GM19438 (cell line): Measurements from ENCODE around the gene TPGS1.
"Not testable (repeated sequence)": the region's sequence is repeated elsewhere in the genome, so short reads cannot be mapped to it uniquely, and the experiment has no call there.

Experiments
- ATAC-seq: cut with Tn5 transposase; IDR thresholded peaks from one replicate; pipeline ENCODE4 v1.9.1; 2021; ENCODE audit warnings: low read depth; ENCODE audit not compliant: unreplicated experiment

TPGS1 gene

DNA sequence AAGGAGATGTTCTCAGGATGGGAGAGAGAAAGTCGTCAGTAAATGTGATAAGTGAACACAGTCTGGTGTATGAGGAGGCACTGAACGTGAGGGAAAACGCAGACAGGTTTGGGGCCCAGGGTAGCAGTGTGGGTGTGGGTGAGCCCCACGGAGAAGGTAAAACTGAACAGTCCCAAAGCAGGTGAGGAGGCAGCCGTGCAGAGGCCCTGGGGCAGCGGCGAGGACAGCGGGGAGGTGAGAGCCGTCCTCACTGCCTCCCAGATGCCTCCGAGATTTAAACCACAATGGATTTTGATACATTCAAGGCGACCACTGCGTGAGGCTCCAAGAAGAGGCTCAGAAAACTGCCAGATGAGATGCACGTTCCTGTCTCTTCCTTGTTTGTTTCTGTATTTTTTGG, 31.9 kb upstream of the TPGS1 start:
- no peak for ATAC-seq

DNA sequence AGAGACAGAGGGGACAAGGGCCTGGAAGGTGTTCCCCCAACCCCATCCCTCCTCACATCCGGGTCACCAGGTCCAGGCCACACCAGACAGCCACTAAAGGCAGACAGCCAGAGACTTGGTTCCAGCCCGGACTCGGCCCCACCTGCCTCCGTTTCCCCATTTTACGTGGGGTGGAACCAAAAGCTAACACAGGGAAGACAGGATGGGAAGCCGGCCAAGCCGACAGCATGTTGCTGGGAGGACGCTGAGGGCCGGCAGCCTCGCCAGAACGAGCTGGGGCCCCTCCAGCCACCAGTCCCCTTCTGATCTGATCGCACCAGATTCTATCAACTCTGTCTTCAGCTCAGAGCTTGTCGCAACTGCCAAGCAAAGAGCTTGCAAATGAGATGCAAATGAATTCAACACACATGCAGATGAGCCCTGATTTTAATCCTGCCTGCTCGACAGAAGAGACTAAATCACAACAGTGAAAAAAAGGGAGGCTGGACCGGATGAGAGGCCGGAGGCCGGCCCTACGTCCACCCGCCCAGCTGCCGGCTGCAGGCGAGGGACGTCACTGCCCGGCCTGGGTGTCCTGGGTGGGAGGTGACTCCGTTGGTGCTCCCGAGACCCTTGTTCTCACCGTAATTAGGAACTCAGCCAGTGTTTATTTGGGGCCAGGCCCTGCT, 28.9 kb upstream of the TPGS1 start:
- no peak for ATAC-seq

DNA sequence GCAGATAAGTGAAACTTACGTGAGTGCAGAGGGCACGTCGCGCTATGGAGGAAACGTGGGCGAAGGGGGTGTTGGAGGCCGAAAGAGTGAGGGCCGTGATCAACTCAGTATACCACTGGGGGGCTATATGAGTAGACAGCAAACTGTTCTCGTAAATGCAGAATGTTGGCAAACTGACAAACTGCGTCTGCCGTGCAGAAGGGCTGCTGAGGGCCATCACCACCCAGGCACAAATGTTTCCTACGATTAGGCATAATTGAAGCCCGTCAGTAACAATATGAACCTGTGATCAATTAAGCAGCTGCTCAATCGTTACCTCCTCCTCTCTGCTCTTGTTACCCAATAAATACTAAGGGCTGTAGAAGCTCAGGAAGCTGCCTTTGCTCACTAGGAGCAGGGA, 28.3 kb upstream of the TPGS1 start:
- no peak for ATAC-seq

DNA sequence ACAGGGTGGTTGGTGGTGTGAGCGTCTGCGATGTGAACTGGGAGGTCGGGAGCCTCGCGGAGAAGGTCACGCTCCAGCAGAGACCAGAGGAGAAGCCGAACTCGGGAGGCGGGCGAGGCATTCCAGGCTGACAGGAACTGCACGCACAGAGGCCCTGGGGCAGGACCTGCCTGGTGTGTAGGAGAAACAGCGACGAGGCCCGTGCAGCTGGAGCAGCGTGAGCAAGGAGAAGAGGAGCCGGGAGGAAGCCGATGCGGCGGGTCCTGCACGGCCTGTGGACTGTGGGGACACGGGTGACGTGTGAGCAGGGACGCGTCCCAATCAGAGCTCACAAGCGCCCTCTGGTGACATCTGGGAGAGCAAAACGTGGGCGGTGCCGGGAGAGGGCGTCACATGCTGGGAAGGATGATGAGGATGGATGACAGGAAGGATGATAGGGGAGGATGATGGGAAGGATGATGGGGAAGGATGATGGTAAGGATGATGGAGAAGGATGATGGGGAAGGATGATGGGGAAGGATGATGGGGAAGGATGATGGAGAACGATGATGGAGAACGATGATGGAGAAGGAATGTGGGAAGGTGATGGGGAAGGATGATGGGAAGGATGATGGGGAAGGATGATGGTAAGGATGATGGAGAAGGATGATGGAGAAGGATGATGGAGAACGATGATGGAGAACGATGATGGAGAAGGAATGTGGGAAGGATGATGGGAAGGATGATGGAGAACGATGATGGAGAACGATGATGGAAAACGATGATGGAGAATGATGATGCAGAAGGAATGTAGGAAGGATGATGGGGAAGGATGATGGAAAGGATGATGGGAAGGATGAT, 27.1 kb upstream of the TPGS1 start:
- ATAC-seq, result no peak

DNA sequence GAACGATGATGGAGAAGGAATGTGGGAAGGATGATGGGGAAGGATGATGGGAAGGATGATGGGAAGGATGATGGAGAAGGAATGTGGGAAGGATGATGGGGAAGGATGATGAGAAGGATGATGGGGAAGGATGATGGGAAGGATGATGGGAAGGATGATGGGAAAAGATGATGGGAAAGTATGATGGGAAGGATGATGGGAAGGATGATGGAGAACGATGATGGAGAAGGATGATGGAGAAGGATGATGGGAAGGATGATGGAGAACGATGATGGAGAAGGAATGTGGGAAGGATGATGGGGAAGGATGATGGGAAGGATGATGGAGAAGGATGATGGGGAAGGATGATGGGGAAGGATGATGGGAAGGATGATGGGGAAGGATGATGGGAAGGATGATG, 26.2 kb upstream of the TPGS1 start:
- not testable (repeated sequence) for ATAC-seq

DNA sequence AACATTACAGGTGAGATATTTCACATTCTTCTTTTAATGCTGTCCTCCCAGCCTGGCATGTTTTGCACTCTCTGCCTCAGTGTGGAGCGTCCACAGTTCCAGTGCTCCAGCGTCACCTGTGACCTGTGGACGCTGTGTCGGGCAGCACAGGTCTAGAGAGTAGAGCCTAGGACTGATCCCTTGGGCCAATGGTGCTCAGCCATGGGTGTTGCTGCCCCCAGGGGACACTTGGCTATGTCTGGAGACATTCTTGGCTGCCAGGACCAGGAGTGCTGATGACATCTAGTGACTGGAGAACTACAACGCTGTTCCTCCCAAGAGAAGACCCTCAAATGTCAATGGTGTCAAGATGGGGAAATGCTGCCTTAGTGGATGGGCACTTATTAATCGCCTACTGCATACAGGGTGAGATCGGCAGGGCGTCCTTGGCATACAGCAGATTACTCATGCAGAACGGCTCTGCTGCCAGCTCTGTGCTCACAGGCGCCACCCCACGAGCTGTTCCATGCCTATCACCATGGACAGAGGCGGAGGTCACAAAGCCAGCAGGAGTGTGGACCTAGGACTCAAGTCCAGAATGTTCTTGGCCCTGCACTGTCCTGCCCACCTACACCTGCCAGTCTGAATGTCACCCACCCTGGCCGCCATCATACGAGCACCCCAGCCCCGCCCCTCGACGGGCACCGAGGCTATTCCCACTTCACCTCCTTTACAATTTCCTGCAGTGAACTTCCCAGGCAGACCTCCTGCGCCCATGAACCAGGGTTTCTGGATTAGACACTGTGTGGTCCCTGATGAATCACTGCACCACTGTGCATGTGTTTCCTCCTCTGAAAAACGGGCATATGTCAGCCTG, 24.9 kb upstream of the TPGS1 start:
- no peak for ATAC-seq

DNA sequence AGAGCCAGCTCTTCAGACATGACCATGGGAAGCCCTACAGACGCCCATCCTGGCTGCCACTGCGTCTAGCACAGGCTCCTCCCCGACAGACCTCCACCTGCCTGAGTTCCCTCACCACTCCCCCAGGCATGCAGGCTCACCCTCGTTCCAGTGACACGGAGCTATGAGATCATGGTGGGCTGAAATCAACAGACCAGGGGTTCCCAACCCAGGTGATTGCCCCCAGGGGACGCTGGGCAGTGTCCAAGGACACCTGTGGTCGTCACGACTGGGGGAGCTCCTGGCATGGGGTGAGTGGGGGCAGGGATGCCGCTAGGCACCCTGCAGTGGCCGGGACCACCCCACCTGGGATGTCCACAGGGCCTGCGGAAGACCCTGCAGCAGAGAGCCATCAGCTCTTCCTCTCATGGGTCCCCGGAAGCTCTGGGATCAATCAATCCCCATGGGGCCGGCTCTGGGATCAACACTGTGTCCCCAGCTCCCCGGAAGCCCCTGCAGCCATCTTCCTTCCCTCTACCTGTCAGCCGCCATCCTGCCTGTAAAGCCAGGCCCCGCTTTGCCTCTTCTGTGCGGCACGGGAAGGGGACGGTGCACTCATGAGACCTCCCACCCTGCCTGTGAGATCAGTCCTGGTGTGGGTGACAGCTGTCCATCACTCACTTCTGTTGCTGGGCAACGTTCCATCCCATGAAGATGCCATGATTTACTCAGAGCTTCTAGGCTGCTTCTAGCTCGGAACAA, 23.8 kb upstream of the TPGS1 start:
- ATAC-seq, result no peak

DNA sequence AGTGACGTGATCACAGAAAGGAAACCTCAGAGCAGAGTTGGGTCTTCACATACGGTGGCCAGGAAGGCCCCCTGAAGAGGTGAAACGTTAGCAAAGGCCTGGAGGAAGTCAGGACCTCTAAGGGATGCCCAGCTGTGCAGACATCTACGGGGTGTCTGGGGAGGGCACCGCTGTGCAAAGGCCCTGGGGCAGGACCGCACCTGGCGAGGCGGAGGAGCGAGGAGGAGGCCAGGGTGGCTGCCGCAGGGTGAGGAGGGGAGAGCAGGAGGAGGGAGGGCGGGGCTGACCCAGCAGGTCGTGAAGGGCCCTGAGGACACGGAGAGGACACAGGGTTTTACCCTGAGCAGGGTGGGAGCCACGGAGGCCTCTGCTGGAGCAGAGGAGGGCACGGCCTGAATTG, 22.8 kb upstream of the TPGS1 start:
- ATAC-seq, result no peak

DNA sequence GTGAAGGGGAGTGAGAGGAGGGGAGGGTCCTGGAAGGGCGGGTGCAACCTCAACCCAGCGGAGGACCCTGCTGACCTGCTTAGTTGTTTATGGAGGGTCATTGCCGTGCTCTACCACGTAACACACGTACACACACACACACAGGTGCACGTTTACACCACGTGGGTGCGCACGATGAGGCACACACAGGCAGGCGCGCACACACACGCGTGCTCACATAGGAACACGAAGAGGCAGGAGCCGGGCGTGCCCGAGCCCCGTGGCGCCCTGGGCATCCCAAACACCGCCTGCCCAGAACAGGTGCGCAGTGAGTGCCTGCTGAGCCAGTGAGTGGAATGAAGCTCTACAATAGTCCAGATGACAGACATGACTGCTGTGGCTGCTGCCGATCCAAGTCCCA, 22.2 kb upstream of the TPGS1 start:
- no peak for ATAC-seq

DNA sequence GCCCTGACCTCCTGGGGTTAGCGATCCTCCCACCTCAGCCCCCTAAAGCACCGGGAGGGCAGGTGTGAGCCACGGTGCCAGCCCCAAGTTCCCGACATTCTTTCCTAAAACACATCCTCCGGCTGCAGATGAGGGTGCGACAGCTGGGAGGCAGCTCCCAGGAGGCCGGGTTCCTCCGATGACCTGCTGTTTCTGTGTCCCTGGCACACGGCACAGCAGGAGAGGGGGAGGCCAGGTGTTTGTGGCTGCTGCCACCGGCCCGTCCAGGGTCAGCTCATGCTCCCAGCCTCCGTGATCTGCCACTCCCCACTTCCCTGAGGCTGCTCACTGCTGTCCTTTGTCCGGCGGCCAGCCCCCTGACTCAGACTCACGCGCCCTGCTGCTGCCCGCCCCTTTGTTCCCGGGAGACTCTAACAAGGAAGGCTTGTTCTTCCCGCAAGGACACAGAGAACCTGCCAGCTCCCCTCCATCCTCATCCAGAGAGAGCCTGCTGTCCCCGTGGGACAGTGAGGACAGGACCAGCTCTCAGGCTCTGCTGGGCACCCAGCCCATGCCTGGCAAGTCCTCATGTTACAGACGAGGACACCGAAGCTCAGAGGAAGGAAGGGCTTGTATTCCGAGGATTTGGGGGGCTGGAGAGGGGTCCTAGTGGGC, 21.6 kb upstream of the TPGS1 start:
- ATAC-seq, result no peak

DNA sequence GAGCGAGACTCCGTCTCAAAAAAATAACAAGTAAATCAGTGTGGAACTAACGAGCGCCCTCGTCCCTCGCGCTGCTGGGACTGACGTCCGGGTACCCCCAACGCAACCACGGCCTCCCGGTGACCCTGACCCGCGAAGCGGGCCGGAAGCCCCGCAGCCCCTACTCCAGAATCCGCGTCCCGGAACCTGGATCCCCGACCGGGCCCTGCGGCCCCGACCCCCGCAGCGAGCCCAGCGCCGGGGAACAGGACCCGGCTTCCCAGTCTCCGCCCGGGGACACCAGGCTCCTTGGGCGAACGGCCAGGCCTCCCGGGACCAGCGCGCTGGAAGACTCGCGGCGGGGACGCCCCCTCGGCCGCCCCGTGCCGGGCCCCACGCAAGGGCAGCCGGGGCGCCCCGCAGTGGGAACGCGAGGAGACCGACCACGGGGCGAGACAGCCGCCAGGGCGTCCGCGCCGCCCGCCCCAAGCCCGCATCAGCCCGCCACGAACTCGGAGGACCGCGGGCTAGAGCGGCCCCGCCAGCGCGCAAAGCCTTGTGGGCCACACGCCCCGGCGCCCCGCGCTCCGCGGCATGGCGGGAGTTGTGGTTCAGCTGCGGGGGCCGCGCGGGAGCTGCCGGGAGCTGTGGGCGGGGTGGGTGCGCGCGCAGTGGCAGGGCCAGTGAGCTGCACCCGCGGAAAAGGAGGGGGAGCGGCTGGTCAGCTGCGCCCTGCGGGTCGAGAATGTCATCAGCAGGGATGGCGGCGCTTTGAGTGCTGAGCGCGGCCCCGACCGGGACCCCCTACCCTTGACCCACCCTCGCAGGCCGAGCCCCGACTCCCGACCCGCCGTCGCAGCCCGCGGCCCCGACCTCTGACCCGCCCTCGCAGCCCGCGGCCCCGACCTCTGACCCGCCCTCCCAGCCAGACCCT, 18.5 kb upstream of the TPGS1 start:
- ATAC-seq, result peak; percentile 71

DNA sequence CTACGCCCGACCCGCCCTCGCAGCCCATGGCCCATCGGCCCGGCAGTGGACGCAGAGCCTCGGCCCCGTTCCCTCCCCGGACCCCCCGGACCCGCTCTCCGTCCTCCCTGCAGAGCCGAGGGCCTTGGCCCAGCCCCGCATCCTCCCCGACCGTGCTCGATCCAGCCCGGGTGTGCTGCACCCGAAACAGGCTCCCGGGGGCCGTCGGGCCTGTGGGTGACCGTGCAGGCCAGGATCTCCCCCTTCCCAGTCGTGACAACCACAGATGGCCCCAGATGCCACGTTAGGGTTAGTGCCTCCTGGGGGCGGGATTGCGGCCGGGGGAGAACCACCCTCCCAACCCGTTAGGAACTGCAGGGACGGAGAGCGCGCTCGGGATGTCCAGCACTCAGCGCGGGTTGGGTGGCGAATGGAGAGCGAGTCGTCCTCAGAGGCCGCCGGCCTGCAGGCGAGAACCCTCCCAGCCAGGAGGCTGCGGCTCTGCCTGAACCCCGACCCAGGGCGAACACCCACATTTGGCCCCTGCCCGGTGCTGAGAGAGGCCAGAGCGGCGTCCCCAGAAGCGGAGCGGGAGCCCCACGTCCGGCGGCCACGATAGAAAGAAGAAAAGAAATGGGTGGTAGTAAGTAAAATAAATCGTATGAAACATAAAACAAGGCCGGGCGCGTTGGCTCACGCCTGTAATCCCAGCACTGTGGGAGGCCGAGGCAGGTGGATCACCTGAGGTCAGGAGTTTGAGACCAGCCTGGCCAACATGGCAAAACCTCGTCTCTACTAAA, 17.7 kb upstream of the TPGS1 start:
- no peak for ATAC-seq

DNA sequence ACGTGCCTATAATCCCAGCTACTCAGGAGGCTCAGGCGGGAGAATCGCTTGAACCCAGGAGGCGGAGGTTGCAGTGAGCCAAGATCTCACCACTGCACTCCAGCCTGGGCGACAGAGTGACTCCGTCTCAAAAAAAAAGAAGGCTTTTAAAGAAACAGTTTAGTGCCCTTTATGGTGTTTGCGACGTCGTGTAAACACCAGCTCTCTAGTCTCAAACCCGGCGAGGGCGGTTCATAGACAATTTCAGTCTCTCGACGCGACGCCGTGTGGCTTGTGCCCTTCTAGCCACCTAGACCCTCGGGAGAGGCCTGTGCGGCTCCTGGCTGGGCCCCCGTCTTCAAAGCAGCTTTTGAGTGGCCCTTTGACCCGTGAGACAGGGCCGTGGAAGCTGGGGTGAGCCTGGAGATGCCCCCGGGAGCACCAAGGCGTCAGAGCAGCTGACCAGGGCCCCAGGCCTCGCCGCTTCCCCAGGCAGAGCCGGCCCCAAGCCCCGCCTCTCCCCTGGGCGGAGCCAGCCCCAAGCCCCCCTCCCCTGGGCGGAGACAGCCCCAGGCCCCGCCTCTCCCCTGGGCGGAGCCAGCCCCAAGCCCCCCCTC, 16.1 kb upstream of the TPGS1 start:
- no peak for ATAC-seq

DNA sequence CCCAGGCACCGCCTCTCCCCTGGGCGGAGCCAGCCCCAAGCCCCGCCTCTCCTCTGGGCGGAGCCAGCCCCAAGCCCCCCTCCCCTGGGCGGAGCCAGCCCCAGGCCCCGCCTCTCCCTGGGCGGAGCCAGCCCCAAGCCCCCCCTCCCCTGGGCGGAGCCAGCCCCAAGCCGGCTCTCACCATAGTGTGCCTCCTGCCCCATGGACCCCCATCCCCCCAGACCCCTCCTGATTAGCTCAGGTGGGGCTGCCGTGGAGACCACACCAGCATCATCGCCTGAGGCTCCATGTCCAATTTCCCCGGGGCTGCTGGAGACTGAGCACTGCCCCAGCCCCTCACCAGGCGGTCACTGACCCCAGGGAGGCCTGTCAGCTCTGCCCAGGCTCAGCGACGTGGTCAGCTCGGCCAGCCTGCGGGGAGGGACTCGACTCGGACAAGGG, 15.2 kb upstream of the TPGS1 start:
- no peak for ATAC-seq

DNA sequence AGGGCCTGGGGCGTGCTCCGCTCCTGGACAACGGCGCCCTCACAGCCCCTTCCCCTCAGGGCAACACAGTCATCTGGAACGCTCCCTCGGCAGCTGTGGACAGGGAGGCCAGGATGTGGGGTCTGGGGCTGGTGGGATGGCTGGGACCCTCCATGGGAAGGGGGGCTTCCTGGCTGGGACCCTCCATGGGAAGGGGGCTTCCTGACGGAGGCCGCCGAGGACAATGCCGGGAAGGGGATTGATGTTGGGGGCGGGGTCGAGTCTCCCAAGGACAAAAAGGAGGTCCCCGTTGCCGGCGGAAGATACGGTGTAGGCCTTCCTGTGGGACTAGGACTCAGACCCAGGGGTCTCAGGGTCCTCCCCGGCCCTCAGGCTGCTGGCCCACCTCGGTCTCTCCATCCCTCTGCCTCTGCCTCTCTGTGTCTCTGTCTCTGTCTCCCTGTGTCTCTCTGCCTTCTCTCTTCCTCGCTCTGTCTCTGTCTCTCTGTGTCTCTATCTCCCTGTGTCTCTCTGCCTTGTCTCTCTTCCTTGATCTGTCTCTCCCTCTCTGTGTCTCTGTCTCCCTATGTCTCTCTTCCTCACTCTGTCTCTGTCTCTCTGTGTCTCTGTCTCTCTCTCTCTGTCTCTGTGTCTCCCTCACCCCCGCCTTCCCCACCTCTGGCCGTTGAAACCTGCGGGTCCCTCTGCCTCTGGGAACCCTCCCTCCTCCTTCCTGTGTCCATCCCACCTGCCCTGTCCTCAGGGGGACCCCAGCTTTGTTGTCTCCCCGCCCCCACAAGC, 13.7 kb upstream of the TPGS1 start:
- no peak for ATAC-seq

DNA sequence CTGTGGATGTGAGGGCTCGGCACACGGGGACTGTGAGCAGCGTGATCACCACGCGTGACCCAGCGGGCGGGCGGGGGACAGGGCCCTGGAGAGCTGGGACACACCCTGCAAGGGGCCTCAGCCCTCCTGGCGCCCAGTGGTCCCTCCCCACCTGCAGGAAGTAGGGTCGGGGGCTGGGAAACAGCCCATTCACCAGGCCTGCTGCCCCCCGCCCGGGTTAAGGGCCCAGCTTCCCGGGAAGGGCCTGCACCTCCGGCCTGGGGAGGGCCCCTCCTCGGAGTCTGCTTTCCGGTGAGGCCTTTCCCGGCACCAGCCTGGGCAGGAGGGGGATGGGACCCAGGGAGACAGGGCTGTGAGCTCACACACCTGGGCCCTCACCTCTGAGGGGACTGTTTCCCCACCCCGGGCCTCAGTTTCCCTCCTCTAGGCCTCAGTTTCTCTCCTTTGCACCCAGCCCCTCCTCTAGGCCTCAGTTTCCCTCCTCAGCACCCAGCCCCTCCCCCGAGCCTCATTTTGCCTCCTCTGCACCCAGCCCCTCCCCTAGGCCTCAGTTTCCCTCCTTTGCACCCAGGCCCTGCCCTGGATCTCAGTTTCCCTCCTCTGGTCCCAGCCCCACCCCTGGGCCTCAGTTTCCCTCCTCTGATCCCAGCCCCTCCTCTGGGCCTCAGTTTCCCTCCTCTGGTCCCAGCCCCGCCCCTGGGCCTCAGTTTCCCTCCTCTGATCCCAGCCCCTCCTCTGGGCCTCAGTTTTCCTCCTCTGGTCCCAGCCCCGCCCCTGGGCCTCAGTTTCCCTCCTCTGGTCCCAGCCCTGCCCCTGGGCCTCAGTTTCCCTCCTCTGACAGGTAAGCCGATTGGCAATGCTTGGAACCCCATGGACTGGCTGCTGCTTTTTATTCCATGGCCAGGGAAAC, 12.9 kb upstream of the TPGS1 start:
- no peak for ATAC-seq
